Endodermal cell (in vitro differentiated cells): ENCODE data around the gene BLNK. TPM values are rescaled to one million over a fixed set of nuclear protein-coding genes. Genes with fewer than 3 reads are reported as not detected.

Experiments
- DNase-seq: peaks from one replicate; pipeline ENCODE4 v3.0.0-alpha.2; 2017
- H3K27ac ChIP-seq: 2 replicates; pipeline ENCODE4 v1.5.1; 2013; ENCODE audit warnings: mild to moderate bottlenecking, low read depth, low read length, moderate library complexity
- H3K27me3 ChIP-seq: 2 replicates; pipeline ENCODE4 v1.6.1; 2013; ENCODE audit warnings: mild to moderate bottlenecking, low read length, moderate library complexity; ENCODE audit not compliant: insufficient read depth, control insufficient read depth, poor library complexity, severe bottlenecking
- H3K36me3 ChIP-seq: 2 replicates; pipeline ENCODE4 v1.7.0; 2013; ENCODE audit warnings: mild to moderate bottlenecking, low read length, moderate library complexity; ENCODE audit not compliant: control insufficient read depth, insufficient read depth
- H3K4me1 ChIP-seq: one replicate; pipeline ENCODE4 v1.7.0; 2013; ENCODE audit warnings: low read length; ENCODE audit not compliant: control insufficient read depth, insufficient read depth
- H3K4me3 ChIP-seq: 2 replicates; pipeline ENCODE4 v1.5.1; 2013; ENCODE audit warnings: mild to moderate bottlenecking, low read length, moderate library complexity
- H3K9ac ChIP-seq: 2 replicates; pipeline ENCODE4 v1.6.1; 2013; ENCODE audit warnings: mild to moderate bottlenecking, low read length, moderate library complexity; ENCODE audit not compliant: poor library complexity, severe bottlenecking; ENCODE audit errors: extremely low read depth
- H3K9me3 ChIP-seq: 2 replicates; pipeline ENCODE4 v1.6.1; 2013; ENCODE audit warnings: mild to moderate bottlenecking, low read length, moderate library complexity; ENCODE audit not compliant: control insufficient read depth
- H3K27ac Mint-ChIP-seq: 2 replicates; pipeline ENCODE4 v1.8.0; 2020; ENCODE audit warnings: mixed read lengths
- H3K27me3 Mint-ChIP-seq: 2 replicates; pipeline ENCODE4 v1.8.0; 2021; ENCODE audit warnings: mild to moderate bottlenecking, mixed read lengths; ENCODE audit not compliant: insufficient read depth
- H3K36me3 Mint-ChIP-seq: 2 replicates; pipeline ENCODE4 v1.8.0; 2020; ENCODE audit warnings: low read depth, mixed read lengths
- H3K4me1 Mint-ChIP-seq: 2 replicates; pipeline ENCODE4 v1.8.0; 2020; ENCODE audit warnings: mixed read lengths
- H3K4me3 Mint-ChIP-seq: 2 replicates; pipeline ENCODE4 v1.8.0; 2020; ENCODE audit warnings: mild to moderate bottlenecking, moderate library complexity, mixed read lengths
- H3K9me3 Mint-ChIP-seq: 2 replicates; pipeline ENCODE4 v1.8.0; 2020; ENCODE audit warnings: mild to moderate bottlenecking, mixed read lengths
- CTCF ChIP-seq: fragments of 200-600 bp; sonication (generic); conservative IDR thresholded peaks from 2 replicates; pipeline ENCODE4 v1.5.0; 2021; ENCODE audit warnings: antibody characterized with exemption, mild to moderate bottlenecking
- WGBS, 2 experiments: methylation state at CpG; one replicate each; pipeline versions ENCODE4 v1.1.5 to v1.1.7; 2013; ENCODE audit warnings: missing lambda C conversion rate in 2 of 2, mixed read lengths in 1 of 2; ENCODE audit not compliant: insufficient coverage in 1 of 2, insufficient read length in 1 of 2; 5-methylcytosine and 5-hydroxymethylcytosine counted together
- total RNA-seq, 2 donors: library from RNA; stranded (reverse); fragmentation: NEBNext Ultra II Directional in 1 of 2; extraction: Animal tissue kit (Norgen Biotek cat#: 25700) in 1 of 2; gene quantifications; 2 replicates in 1 of 2; 3 replicates in 1 of 2; pipeline ENCODE4 v1.2.1, GENCODE V29; 2021

BLNK gene
- total RNA-seq, 2 donors from 2014 or later = not detected

DNA sequence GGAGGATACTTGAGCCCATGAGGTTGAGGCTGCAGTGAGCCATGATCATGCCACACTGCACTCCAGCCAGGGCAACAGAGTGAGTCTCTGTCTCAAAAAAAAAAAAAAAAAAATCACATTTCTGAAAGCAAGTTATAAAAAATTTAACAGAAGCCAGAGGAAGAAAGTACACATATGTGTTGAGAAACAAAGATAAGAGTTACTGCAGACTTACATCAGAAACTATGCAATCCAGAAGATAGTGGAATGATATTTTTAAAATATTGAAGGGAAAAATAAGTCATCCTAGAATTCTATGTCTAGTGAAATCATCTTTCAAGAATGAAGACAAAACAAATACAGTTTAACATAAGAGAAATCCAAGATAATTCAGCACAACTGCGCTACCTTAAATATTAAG lies 94.4 kb downstream of the BLNK start:
- no CpG with 5 or more reads among the region's 1 CpG for WGBS, 2 experiments

DNA sequence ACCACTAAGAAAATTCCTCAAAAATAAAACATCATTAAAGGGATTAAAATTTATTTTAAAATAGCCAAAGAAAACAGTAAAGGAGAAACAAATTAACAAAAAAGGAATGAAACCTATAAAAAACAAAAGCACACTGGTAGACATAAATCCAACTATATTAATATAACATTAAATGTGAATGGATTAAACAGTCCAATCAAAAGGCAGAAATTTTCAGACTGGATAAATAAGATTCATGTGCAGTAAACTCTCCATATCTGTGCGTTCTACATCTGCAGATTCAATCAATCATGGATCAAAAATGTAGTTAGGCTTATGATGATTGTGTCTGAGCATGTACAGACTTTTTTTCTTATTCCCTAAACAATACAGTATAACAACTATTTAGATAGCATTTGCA lies 98.7 kb downstream of the BLNK start:
- Mint-ChIP-seq H3K4me1 (peaks cover 11% of the 10 kb centered on the region), H3K36me3 (peaks cover 10% of the 10 kb centered on the region), H3K27me3 (no peaks in the 10 kb centered on the region), H3K9me3 (peaks cover 39% of the 10 kb centered on the region), H3K27ac (no peak overlapping the region), H3K4me3 (no peak overlapping the region)
- H3K36me3 ChIP-seq = no peaks in the 10 kb centered on the region
- H3K27ac ChIP-seq = no peak overlapping the region
- H3K27me3 ChIP-seq = no peaks in the 10 kb centered on the region
- H3K4me3 ChIP-seq = no peak overlapping the region
- 100% methylated on average over 1 of the region's 1 CpG; no CpG with 5 or more reads in 1 of the 2 experiments for WGBS, 2 experiments
- no peak for TF ChIP-seq CTCF
- no peak overlapping the region for H3K9ac ChIP-seq
- no peak for DNase-seq
- peaks cover 33% of the 10 kb centered on the region for H3K9me3 ChIP-seq
- H3K4me1 ChIP-seq = no peaks in the 10 kb centered on the region

More for the DNA sequence above, 94.4 kb downstream of the BLNK start:
- H3K9ac ChIP-seq = no peak overlapping the region
- H3K27ac ChIP-seq = no peak overlapping the region
- no peak for DNase-seq
- H3K4me3 ChIP-seq = no peak overlapping the region
- no peaks in the 10 kb centered on the region for H3K4me1 Mint-ChIP-seq
- no peak overlapping the region for H3K4me3 Mint-ChIP-seq
- H3K9me3 ChIP-seq = peaks cover 21% of the 10 kb centered on the region
- no peaks in the 10 kb centered on the region for H3K27me3 ChIP-seq
- H3K36me3 ChIP-seq = no peaks in the 10 kb centered on the region
- H3K36me3 Mint-ChIP-seq = no peaks in the 10 kb centered on the region
- H3K9me3 Mint-ChIP-seq = peaks cover 44% of the 10 kb centered on the region
- TF ChIP-seq CTCF = no peak
- no peak overlapping the region for H3K27ac Mint-ChIP-seq
- H3K27me3 Mint-ChIP-seq = no peaks in the 10 kb centered on the region
- no peaks in the 10 kb centered on the region for H3K4me1 ChIP-seq

GRCh38 chr10:96170230-96170629 lies 101.1 kb downstream of the BLNK start:
- Mint-ChIP-seq H3K27me3 (no peaks in the 10 kb centered on the region), H3K4me3 (no peak overlapping the region), H3K9me3 (peaks cover 22% of the 10 kb centered on the region), H3K36me3 (peaks cover 25% of the 10 kb centered on the region), H3K27ac (peak overlapping the region; percentile 3), H3K4me1 (peaks cover 11% of the 10 kb centered on the region)
- no peak for DNase-seq
- Histone ChIP-seq H3K4me3 (no peak overlapping the region), H3K9me3 (peaks cover 27% of the 10 kb centered on the region), H3K27me3 (no peaks in the 10 kb centered on the region), H3K4me1 (no peaks in the 10 kb centered on the region), H3K9ac (no peak overlapping the region), H3K27ac (no peak overlapping the region), H3K36me3 (no peaks in the 10 kb centered on the region)
- TF ChIP-seq CTCF = no peak
